Right ventricle myocardium superior (tissue), 1 donor: ENCODE measurements around the gene STX7. TPM values are rescaled to one million over a fixed set of nuclear protein-coding genes. Genes with fewer than 3 reads are reported as not detected.

ENCODE experiments used
- ATAC-seq: fragments of 200-7000 bp; cut with Tn5 transposase; one replicate; pipeline ENCODE4 v1.9.1; 2020; ENCODE audit warnings: mild to moderate bottlenecking; ENCODE audit not compliant: poor library complexity
- DNase-seq: peaks from one replicate; pipeline ENCODE4 v3.0.0-alpha.2; 2020
- intact Hi-C: fragments of 100-400 bp; cut with DNase I; formaldehyde crosslinking; loops from one replicate; pipeline ENCODE4 v1.11.2; 2022
- total RNA-seq: library from RNA; stranded (reverse); fragmentation: NEBNext Ultra II Directional; extraction: Animal tissue kit (Norgen Biotek cat#: 25700); gene quantifications from one replicate; pipeline ENCODE4 v1.2.1, GENCODE V29; 2021
- donor health status: DM: no; HTN: yes; CAD: no; lungs with severe emphysema.

Gene STX7
- total RNA-seq, 1 donor from 2014 or later: 55.1 TPM

DNA sequence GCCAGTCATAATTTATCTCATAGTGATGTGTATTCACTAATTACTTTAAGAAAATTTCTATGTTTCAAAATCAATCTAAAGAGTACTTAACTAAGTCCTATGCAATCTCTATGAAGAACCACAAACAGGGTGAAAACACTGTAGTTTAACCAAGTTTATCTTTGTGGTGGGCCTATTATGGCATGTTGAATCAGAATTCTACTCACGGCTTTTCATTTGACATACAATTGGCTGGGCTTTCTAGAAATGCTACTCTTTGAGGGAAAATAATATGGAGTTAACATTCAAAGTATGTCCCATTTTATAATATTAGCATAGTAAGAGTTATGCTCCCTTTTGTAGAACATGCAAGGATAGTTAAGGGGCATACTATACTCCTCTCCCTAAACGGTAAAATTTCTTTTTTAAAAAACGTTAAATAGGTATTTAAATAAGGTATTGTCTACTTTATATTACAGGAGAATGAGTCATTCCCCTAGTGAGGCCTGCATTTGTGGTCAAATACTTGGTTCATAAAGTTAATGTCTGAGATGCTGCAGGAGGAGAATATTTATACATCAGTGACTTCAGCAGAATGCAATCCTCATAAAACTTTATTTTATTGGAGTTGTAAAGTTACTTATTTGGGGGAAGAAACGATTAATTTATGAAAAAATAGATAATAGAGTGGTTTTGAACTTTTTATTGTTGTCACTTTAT is 113.4 kb downstream of the STX7 start:
- intact Hi-C loops: no loop called here
- no peak for DNase-seq
- ATAC-seq: no peak

Other genes starting within 250 kb of the STX7 start
- gene MOXD1, start 111.6 kb downstream of the STX7 start, total RNA-seq: 2.2 TPM
- not detected for gene TAAR9, start 25.2 kb upstream of the STX7 start, total RNA-seq
- not detected for gene TAAR8, start 39.6 kb upstream of the STX7 start, total RNA-seq
- not detected for gene TAAR6, start 57.2 kb upstream of the STX7 start, total RNA-seq
- gene TAAR5, start 76.6 kb upstream of the STX7 start, total RNA-seq: not detected
- gene TAAR2, start 111.2 kb upstream of the STX7 start, total RNA-seq: not detected
- gene TAAR1, start 146.1 kb upstream of the STX7 start, total RNA-seq: not detected
- gene VNN1, start 200.9 kb upstream of the STX7 start, total RNA-seq: 1.7 TPM
- gene VNN2, start 244.8 kb upstream of the STX7 start, total RNA-seq: 1.9 TPM